RWPE2 (cell line): ENCODE results near the gene LPGAT1.
"Not testable (repeated sequence)": the region's sequence is repeated elsewhere in the genome, so short reads cannot be mapped to it uniquely, and the experiment has no call there.

Experiments
- ATAC-seq: fragments of 200-7000 bp; cut with Tn5 transposase; 3 replicates; pipeline ENCODE4 v1.9.1; 2021; ENCODE audit warnings: low read depth
- DNase-seq: peaks from one replicate; pipeline ENCODE4 v3.0.0-alpha.2; 2020; ENCODE audit warnings: low spot score
- H3K27ac ChIP-seq: fragments of 450-650 bp; 2 replicates; pipeline ENCODE4 v1.5.1; 2017; ENCODE audit warnings: mild to moderate bottlenecking; ENCODE audit not compliant: poor library complexity, severe bottlenecking
- H3K27me3 ChIP-seq: fragments of 250-450 bp; sonication (Bioruptor Pico); 2 replicates; pipeline ENCODE4 v1.5.1; 2021; ENCODE audit warnings: mild to moderate bottlenecking, moderate library complexity; ENCODE audit not compliant: insufficient read depth, poor library complexity, severe bottlenecking
- H3K36me3 ChIP-seq: fragments of 250-450 bp; sonication (Bioruptor Pico); 2 replicates; pipeline ENCODE4 v1.5.1; 2020; ENCODE audit warnings: low read depth, mild to moderate bottlenecking, moderate library complexity
- H3K4me1 ChIP-seq: fragments of 250-450 bp; sonication (Bioruptor Pico); 2 replicates; pipeline ENCODE4 v1.5.1; 2021; ENCODE audit warnings: mild to moderate bottlenecking, moderate library complexity; ENCODE audit not compliant: insufficient read depth, poor library complexity, severe bottlenecking
- H3K4me3 ChIP-seq: fragments of 250-450 bp; sonication (Bioruptor Pico); 2 replicates; pipeline ENCODE4 v1.5.1; 2021; ENCODE audit warnings: mild to moderate bottlenecking, moderate library complexity; ENCODE audit not compliant: severe bottlenecking
- H3K9me3 ChIP-seq: fragments of 250-450 bp; sonication (Bioruptor Pico); 2 replicates; pipeline ENCODE4 v1.5.1; 2021; ENCODE audit warnings: mild to moderate bottlenecking, moderate library complexity; ENCODE audit not compliant: severe bottlenecking
- CTCF ChIP-seq: fragments of 450-650 bp; IDR thresholded peaks from one replicate; pipeline ENCODE4 v1.5.1; 2017; ENCODE audit warnings: mild to moderate bottlenecking, moderate library complexity; ENCODE audit not compliant: poor library complexity, severe bottlenecking

Gene LPGAT1

GRCh38 chr1:211874521-211875347 is 44.2 kb upstream of the LPGAT1 start:
- DNase-seq (no peak), ATAC-seq (no peak)
- no peaks in the 10 kb centered on the region for H3K36me3 ChIP-seq
- no peak overlapping the region for H3K4me3 ChIP-seq
- H3K27me3 ChIP-seq = no peaks in the 10 kb centered on the region
- H3K4me1 ChIP-seq = no peaks in the 10 kb centered on the region
- no peaks in the 10 kb centered on the region for H3K9me3 ChIP-seq
- no peak overlapping the region for H3K27ac ChIP-seq
- TF ChIP-seq CTCF = no peak

- H3K4me1 ChIP-seq, DNase-seq, ATAC-seq, H3K36me3 ChIP-seq, H3K4me3 ChIP-seq, H3K9me3 ChIP-seq, H3K27me3 ChIP-seq, H3K27ac ChIP-seq: not testable (repeated sequence)
These were observed 43.2 kb upstream of the LPGAT1 start for GRCh38 chr1:211873731-211874130.

- no peaks in the 10 kb centered on the region for H3K36me3 ChIP-seq
- no peak for TF ChIP-seq CTCF
- no peak overlapping the region for H3K27ac ChIP-seq
- no peaks in the 10 kb centered on the region for H3K4me1 ChIP-seq
- H3K27me3 ChIP-seq = no peaks in the 10 kb centered on the region
- DNase-seq (no peak), ATAC-seq (no peak)
- H3K9me3 ChIP-seq = no peaks in the 10 kb centered on the region
- H3K4me3 ChIP-seq = no peak overlapping the region
These were observed 39.6 kb upstream of the LPGAT1 start for GRCh38 chr1:211870156-211870555.

DNA sequence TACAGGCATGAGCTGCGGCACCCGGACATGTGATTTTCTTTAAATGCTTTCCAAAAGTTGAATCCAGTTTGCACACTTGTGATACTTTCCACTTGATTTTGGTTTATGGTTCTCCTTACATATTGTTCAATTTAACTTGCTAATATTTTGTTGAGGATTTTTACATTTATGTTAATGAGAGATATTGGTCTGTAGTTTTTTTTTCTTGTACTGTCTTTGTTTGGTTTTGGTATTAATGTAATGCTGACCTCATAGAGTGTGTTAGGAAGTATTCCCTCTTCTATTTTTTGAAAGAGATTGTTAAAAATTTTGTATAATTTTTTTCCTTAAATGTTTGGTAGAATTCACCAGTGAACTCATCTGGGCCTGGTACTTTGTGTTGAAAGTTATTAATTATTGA is 34.6 kb upstream of the LPGAT1 start:
- H3K27me3 ChIP-seq = no peaks in the 10 kb centered on the region
- DNase-seq = no peak
- H3K4me3 ChIP-seq = no peak overlapping the region
- no peak for TF ChIP-seq CTCF
- H3K27ac ChIP-seq = no peak overlapping the region
- H3K9me3 ChIP-seq = no peaks in the 10 kb centered on the region
- ATAC-seq = no peak
- H3K4me1 ChIP-seq = no peaks in the 10 kb centered on the region
- no peaks in the 10 kb centered on the region for H3K36me3 ChIP-seq

DNA sequence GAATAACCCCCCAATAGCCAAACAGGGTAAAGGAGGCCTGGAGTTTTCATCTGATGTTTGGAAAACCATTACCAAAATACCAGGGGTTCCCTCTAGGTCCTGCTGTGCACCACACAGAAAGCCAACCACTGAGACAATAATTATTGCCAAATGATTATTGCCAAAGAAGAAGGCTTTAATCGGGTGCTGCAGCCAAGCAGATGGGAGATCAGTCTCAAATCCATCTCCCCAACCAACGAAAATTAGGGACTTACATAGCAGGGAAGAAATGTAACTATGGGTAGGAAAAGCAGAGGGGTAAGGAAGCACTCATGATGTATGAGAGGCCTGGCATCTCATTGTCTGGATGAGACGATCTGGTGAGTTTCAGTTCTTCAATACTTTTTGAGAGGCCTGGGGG is 28.8 kb upstream of the LPGAT1 start:
- no peaks in the 10 kb centered on the region for H3K9me3 ChIP-seq
- no peak for ATAC-seq
- H3K36me3 ChIP-seq = no peaks in the 10 kb centered on the region
- no peak for DNase-seq
- H3K27me3 ChIP-seq = no peaks in the 10 kb centered on the region
- no peaks in the 10 kb centered on the region for H3K4me1 ChIP-seq
- H3K4me3 ChIP-seq = no peak overlapping the region
- H3K27ac ChIP-seq = no peak overlapping the region
- TF ChIP-seq CTCF = no peak
